IMR-90 (cell line): ENCODE measurements around the gene TBC1D10B. TPM values are rescaled to one million over a fixed set of nuclear protein-coding genes. Genes with fewer than 3 reads are reported as not detected.

Experiments
- ATAC-seq: fragments of 200-7000 bp; cut with Tn5 transposase; 2 replicates; pipeline ENCODE4 v1.9.1; 2020; ENCODE audit warnings: low read depth, mild to moderate bottlenecking, moderate library complexity
- BruUV-seq: library from RNA; stranded (reverse); fragments of 400-500 nt; replicated peaks from 2 replicates; lab custom pipeline; 2021; lab: Mats Ljungman, UMichigan
- CTCF ChIA-PET: fragments of 300-600 bp; formaldehyde crosslinking; extraction: SDS; loops from one replicate; lab custom pipeline; 2021; ENCODE audit warnings: antibody characterized with exemption; lab: Yijun Ruan, JAX
- POLR2A ChIA-PET: fragments of 300-600 bp; sonication (Branson Sonifier 250); formaldehyde crosslinking; loops from one replicate; lab custom pipeline; 2022; ENCODE audit warnings: antibody characterized with exemption; ENCODE audit not compliant: unreplicated experiment; lab: Charles Lee
- DNase-seq: peaks from one replicate; pipeline ENCODE4 v3.0.0; 2013
- H2AFZ ChIP-seq: replicated peaks from 2 replicates; pipeline ENCODE3; 2013; ENCODE audit warnings: low read length, mild to moderate bottlenecking; ENCODE audit not compliant: poor library complexity
- H2AK5ac ChIP-seq: 2 replicates; pipeline ENCODE4 v1.6.1; 2013; ENCODE audit warnings: low read depth, low read length, inconsistent platforms
- H2AK9ac ChIP-seq: replicated peaks from 2 replicates; pipeline ENCODE3; 2013; ENCODE audit warnings: mild to moderate bottlenecking, low read depth, low read length, moderate library complexity; ENCODE audit not compliant: poor library complexity
- H2BK120ac ChIP-seq: 2 replicates; pipeline ENCODE4 v1.6.1; 2013; ENCODE audit warnings: low read depth, low read length, inconsistent platforms
- H2BK15ac ChIP-seq: 3 replicates; pipeline ENCODE4 v1.6.1; 2013; ENCODE audit warnings: low read depth, low read length, inconsistent platforms
- H2BK20ac ChIP-seq: 2 replicates; pipeline ENCODE4 v1.6.1; 2013; ENCODE audit warnings: low read depth, mild to moderate bottlenecking, inconsistent platforms, low read length, moderate library complexity
- H2BK5ac ChIP-seq: 2 replicates; pipeline ENCODE4 v1.6.1; 2013; ENCODE audit warnings: mild to moderate bottlenecking, low read depth, low read length, inconsistent platforms; ENCODE audit not compliant: poor library complexity, severe bottlenecking
- H3K14ac ChIP-seq: replicated peaks from 2 replicates; pipeline ENCODE4 v1.6.1; 2013; ENCODE audit warnings: low read depth, low read length, inconsistent platforms
- H3K18ac ChIP-seq: 2 replicates; pipeline ENCODE4 v1.6.1; 2013; ENCODE audit warnings: low read depth, low read length, control low read depth
- H3K23ac ChIP-seq: 2 replicates; pipeline ENCODE4 v1.6.1; 2013; ENCODE audit warnings: low read depth, low read length, inconsistent platforms
- H3K27ac ChIP-seq: 2 replicates; pipeline ENCODE4 v1.5.1; 2013; ENCODE audit warnings: mild to moderate bottlenecking, control low read depth, low read length; ENCODE audit not compliant: insufficient read depth
- H3K27me3 ChIP-seq: 2 replicates; pipeline ENCODE4 v1.6.1; 2013; ENCODE audit warnings: low read length; ENCODE audit not compliant: control insufficient read depth, insufficient read depth
- H3K36me3 ChIP-seq: 2 replicates; pipeline ENCODE4 v1.6.1; 2013; ENCODE audit warnings: low read length, mixed read lengths; ENCODE audit not compliant: control insufficient read depth, insufficient read depth
- H3K4ac ChIP-seq: 2 replicates; pipeline ENCODE4 v1.6.1; 2013; ENCODE audit warnings: low read depth, low read length, inconsistent platforms
- H3K4me1 ChIP-seq: 2 replicates; pipeline ENCODE4 v1.6.1; 2013; ENCODE audit warnings: low read length, mixed read lengths; ENCODE audit not compliant: control insufficient read depth, insufficient read depth
- H3K4me2 ChIP-seq: 2 replicates; pipeline ENCODE4 v1.6.1; 2013; ENCODE audit warnings: low read depth, mild to moderate bottlenecking, control low read depth, low read length, moderate library complexity
- H3K4me3 ChIP-seq: 2 replicates; pipeline ENCODE4 v1.5.1; 2013; ENCODE audit warnings: low read depth, mild to moderate bottlenecking, control low read depth, low read length, moderate library complexity; ENCODE audit not compliant: insufficient read depth
- H3K56ac ChIP-seq: 2 replicates; pipeline ENCODE4 v1.6.1; 2013; ENCODE audit warnings: low read length, inconsistent platforms; ENCODE audit not compliant: insufficient read depth; ENCODE audit errors: extremely low read depth
- H3K79me1 ChIP-seq, 2 experiments: 2 replicates each; pipeline ENCODE4 v1.6.1; 2013; ENCODE audit warnings: low read length in 2 of 2, inconsistent platforms in 1 of 2, low read depth in 1 of 2
- H3K9ac ChIP-seq: 2 replicates; pipeline ENCODE4 v1.6.1; 2013; ENCODE audit warnings: low read depth, low read length, control low read depth
- H3K9me1 ChIP-seq: 2 replicates; pipeline ENCODE4 v1.6.1; 2013; ENCODE audit warnings: low read length, inconsistent platforms; ENCODE audit not compliant: insufficient read depth
- H3K9me3 ChIP-seq: 2 replicates; pipeline ENCODE4 v1.6.1; 2013; ENCODE audit warnings: low read length; ENCODE audit not compliant: control insufficient read depth, insufficient read depth
- H4K20me1 ChIP-seq: 2 replicates; pipeline ENCODE4 v1.6.1; 2013; ENCODE audit warnings: low read length, inconsistent platforms; ENCODE audit not compliant: insufficient read depth
- H4K5ac ChIP-seq: 2 replicates; pipeline ENCODE4 v1.6.1; 2013; ENCODE audit warnings: mild to moderate bottlenecking, low read depth, low read length, control low read depth
- H4K8ac ChIP-seq, 2 experiments: 2 replicates each; pipeline ENCODE4 v1.6.1; 2013; ENCODE audit warnings: low read depth in 2 of 2, low read length in 2 of 2, control low read depth in 1 of 2, inconsistent platforms in 1 of 2
- H4K91ac ChIP-seq: 2 replicates; pipeline ENCODE4 v1.6.1; 2013; ENCODE audit warnings: low read depth, low read length, inconsistent platforms; ENCODE audit not compliant: insufficient read depth
- BHLHE40 ChIP-seq: fragments of 150-350 bp; IDR thresholded peaks from 2 replicates; pipeline ENCODE4 v1.6.1; 2016; ENCODE audit warnings: mild to moderate bottlenecking, low read depth, low read length
- CEBPB ChIP-seq: IDR thresholded peaks from 2 replicates; pipeline ENCODE4 v1.6.1; 2012; ENCODE audit warnings: low read depth, low read length, improper control_type of control experiment
- CTCF ChIP-seq: conservative IDR thresholded peaks from 2 replicates; pipeline ENCODE4 v1.5.1; 2012; ENCODE audit warnings: mild to moderate bottlenecking, low read depth, low read length, improper control_type of control experiment
- FOS ChIP-seq: fragments of 150-350 bp; IDR thresholded peaks from 2 replicates; pipeline ENCODE4 v1.6.1; 2016; ENCODE audit warnings: low read depth, low read length
- MAFK ChIP-seq: IDR thresholded peaks from 2 replicates; pipeline ENCODE4 v1.6.1; 2012; ENCODE audit warnings: low read depth, low read length, improper control_type of control experiment
- MAZ ChIP-seq: IDR thresholded peaks from 2 replicates; pipeline ENCODE4 v1.6.1; 2012; ENCODE audit warnings: low read depth, mild to moderate bottlenecking, low read length, improper control_type of control experiment, moderate library complexity, borderline replicate concordance
- POLR2A ChIP-seq: IDR thresholded peaks from 2 replicates; pipeline ENCODE4 v1.6.1; 2012; ENCODE audit warnings: mild to moderate bottlenecking, low read depth, low read length
- RFX5 ChIP-seq: IDR thresholded peaks from 2 replicates; pipeline ENCODE4 v1.8.0; 2012; ENCODE audit warnings: low read depth, mild to moderate bottlenecking, low read length, moderate library complexity
- WGBS, 2 experiments: methylation state at CpG; one replicate each; pipeline versions ENCODE4 v1.1.5 to v1.1.7; 2013; ENCODE audit warnings: missing lambda C conversion rate in 2 of 2; ENCODE audit not compliant: insufficient read length in 1 of 2; ENCODE audit errors: extremely low coverage in 2 of 2; 5-methylcytosine and 5-hydroxymethylcytosine counted together
- dilution Hi-C: fragments of 300-500 bp; cut with HindIII; formaldehyde crosslinking; loops from one replicate; pipeline ENCODE4 v1.14.3; 2018; ENCODE audit warnings: low sequenced_read_pairs; ENCODE audit not compliant: unreplicated experiment
- in situ Hi-C: fragments of 300-500 bp; cut with MboI; formaldehyde crosslinking; loops from 3 replicates; pipeline ENCODE4 v1.14.3; 2019; ENCODE audit warnings: low sequenced_read_pairs, inconsistent platforms, mixed read lengths
- intact Hi-C: fragments of 100-400 bp; cut with micrococcal nuclease; formaldehyde crosslinking; loops from 2 replicates; pipeline ENCODE4 v1.10.0; 2022
- polyA plus RNA-seq, 3 experiments: library from polyadenylated mRNA; depleted of rRNA; stranded (reverse); fragments of >200 nt; gene quantifications; 2 replicates each; pipeline ENCODE4 v1.2.3, GENCODE V29; 2012; ENCODE audit warnings: low replicate concordance in 1 of 3
- total RNA-seq: library from RNA; depleted of rRNA; stranded (reverse); fragments of >200 nt; gene quantifications from 2 replicates; pipeline ENCODE4 v1.2.3, GENCODE V29; 2012
- TF ChIP-seq, protein P1 (sequence below): fragments of 150-350 bp; IDR thresholded peaks from 2 replicates; pipeline ENCODE4 v1.6.1; 2016; ENCODE audit warnings: low read depth, mild to moderate bottlenecking, low read length, moderate library complexity, borderline replicate concordance

Gene TBC1D10B
- total and polyA plus RNA-seq, 2 of the 4 experiments (the other 2 are of a cell fraction) = 8.4 to 24.9 TPM

- no peak overlapping the region for H3K4me3 ChIP-seq
- H3K4me1 ChIP-seq = peaks cover 4% of the 10 kb centered on the region
- H2BK20ac ChIP-seq = no peak overlapping the region
- peaks cover 19% of the 10 kb centered on the region for H3K36me3 ChIP-seq
- H3K27me3 ChIP-seq = no peaks in the 10 kb centered on the region
- H2BK120ac ChIP-seq = no peak overlapping the region
- H3K79me1 ChIP-seq = peaks cover 5 to 47% of the 10 kb centered on the region in 2 experiments; a peak in 2 of 4 replicates
- no peak overlapping the region for H3K56ac ChIP-seq
- in situ Hi-C loops (loop anchor here (25.0 kb wide), 1 partner anchor 227 kb away; the partner anchor contains the start of genes BOLA2B, CORO1A, SLX1A and SULT1A3), intact Hi-C loops (loop anchor here (5.0 kb wide), 1 partner anchor 302 kb away; the partner anchor contains the start of gene GDPD3), dilution Hi-C loops (no loop called here)
- no peak overlapping the region for H2AFZ ChIP-seq
- H2AK9ac ChIP-seq = no peak overlapping the region
- no peaks in the 10 kb centered on the region for H3K9me3 ChIP-seq
- no peak overlapping the region for H4K5ac ChIP-seq
- DNase-seq = no peak
- H3K23ac ChIP-seq = peak overlapping the region; percentile 7; the same call in 1 of the 2 replicates
- no peaks in the 10 kb centered on the region; the same call in 1 of the 2 replicates for H3K9me1 ChIP-seq
- POLR2A ChIA-PET = no interaction called here
- H3K14ac ChIP-seq = no peak overlapping the region
- BruUV-seq = no TSS peak
- H2AK5ac ChIP-seq = no peak overlapping the region
- no peak overlapping the region for H2BK5ac ChIP-seq
- H4K8ac ChIP-seq = no peak overlapping the region
- no peak overlapping the region for H4K91ac ChIP-seq
- CTCF ChIA-PET = interaction anchor here (0.6 kb wide), 1 partner anchor 323 kb away, joined by 3 read pairs; no protein-coding TSS in a partner anchor
- H2BK15ac ChIP-seq = no peak overlapping the region
- H4K20me1 ChIP-seq = peaks cover 7% of the 10 kb centered on the region
- no peak overlapping the region for H3K4me2 ChIP-seq
- no peak overlapping the region for H3K27ac ChIP-seq
- ATAC-seq = no peak
- H3K9ac ChIP-seq = no peak overlapping the region
- WGBS, 2 experiments = 82% methylated on average over 2 of the region's 5 CpGs; no CpG with 5 or more reads in 1 of the 2 experiments
- H3K18ac ChIP-seq = no peak overlapping the region
- no peak overlapping the region for H3K4ac ChIP-seq
- TF ChIP-seq MAZ (no peak), FOS (no peak), BHLHE40 (no peak), RFX5 (no peak), CTCF (no peak), MAFK (no peak), CEBPB (no peak), POLR2A (no peak)
- TF ChIP-seq, protein P1, sequence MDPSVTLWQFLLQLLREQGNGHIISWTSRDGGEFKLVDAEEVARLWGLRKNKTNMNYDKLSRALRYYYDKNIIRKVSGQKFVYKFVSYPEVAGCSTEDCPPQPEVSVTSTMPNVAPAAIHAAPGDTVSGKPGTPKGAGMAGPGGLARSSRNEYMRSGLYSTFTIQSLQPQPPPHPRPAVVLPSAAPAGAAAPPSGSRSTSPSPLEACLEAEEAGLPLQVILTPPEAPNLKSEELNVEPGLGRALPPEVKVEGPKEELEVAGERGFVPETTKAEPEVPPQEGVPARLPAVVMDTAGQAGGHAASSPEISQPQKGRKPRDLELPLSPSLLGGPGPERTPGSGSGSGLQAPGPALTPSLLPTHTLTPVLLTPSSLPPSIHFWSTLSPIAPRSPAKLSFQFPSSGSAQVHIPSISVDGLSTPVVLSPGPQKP = no peak
Measured at GRCh38 chr16:30414159-30414558, 43.9 kb upstream of the TBC1D10B start.
